Measurements from ENCODE around the gene NKAPD1.

DNA sequence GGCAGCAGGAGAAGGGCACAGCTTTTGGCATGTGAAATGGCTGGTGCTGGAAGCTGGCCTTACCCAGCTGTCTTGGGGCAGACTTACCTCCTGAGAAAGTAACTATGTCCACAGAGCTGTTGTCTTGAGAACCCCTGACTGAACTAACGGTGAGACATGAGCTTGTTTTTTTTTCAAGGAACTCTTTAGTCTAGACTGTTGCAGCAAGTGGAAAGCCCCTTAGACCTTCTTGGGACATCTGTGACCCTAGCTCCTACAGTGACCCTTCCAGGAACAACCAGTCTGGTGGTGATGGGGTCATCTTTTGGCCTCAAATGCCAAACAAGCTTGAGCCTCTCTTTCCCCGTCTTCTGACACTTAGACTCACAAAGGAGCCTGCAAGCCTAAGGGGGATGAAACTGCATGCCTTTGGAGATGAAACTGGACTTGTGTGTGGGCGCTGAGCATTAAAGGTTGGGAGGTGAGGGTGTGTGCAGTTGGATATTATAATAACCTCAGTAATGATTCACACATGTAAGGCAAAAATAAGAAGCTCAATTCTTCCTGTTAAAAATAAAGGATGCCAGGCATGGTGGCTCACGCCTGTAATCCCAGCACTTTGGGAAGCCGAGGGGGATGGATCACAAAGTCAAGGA lies 48.0 kb downstream of the NKAPD1 start:
- TF ChIP-seq EZH2phosphoT487 (IDR thresholded peaks at IDR 0.05; ENCODE audit: insufficient read depth, low read depth) (no peak), EZH2 (IDR thresholded peaks at IDR 0.05; ENCODE audit: insufficient read depth, poor library complexity, severe bottlenecking) (no peak)
